ENCODE results near the gene PTPN7.
"Not testable (repeated sequence)": the region's sequence is repeated elsewhere in the genome, so short reads cannot be mapped to it uniquely, and the experiment has no call there.

Gene PTPN7
- 154 to 259 reads per million in 2 donors for total RNA-seq

DNA sequence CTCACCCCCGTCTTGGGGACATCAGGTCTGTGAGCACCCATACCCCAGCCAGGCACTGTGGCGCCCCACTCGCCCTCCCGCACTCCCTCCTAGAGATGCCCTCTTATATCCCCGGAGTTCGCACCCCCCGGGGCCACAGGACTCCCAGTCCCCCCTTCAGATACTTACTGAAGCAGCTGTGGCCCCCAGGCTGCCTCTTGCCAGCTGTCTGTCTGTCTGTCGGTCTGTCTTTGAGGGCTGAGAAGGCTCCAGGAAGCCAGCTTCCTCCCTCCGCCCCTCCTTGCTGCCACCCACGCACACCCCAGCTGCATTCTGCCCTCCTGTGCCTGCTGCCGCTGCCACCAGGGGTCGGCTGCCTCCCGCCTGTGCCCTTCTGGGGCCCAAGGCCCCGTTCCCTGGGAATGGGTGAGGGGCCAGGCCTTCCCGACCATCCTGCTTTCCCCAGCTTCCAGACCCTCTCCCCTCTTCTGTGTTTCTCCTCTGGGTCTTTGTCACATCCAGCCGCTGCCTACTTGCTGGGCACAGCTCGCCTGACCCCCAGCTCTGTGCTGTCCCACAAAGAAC lies at the start of gene PTPN7:
PTPN7 (minus strand) TSS at position 226 of the 564 bp plus-strand sequence. CDS start 1,200 bp downstream, outside the sequence.
- DNase-seq, result peak; percentile 63

DNA sequence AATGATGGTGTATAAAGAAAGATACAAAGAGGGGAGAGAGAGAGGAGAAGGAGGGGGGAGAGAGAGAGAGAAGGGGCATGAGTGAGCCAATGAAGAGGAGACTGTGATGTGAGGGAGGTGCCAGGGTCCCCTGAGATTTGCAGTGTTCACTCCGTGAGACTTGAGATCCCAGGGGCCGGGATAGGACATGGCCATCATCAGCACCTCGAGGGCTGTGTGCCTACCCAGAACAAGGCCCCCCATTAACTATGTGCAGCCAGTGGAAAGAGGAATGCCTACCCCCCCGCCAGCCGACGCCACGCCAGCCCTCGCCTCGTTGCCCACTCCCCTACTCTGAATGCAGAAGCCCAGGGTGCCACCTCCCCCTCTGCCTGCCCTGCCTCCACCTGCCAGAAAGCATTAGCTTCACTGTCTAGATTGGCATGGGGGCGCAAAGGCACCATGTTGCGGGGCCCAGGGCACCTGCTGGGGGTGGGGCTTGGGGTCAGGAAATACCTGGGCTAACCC lies 48.0 kb upstream of the PTPN7 start:
- DNase-seq, result no peak

DNA sequence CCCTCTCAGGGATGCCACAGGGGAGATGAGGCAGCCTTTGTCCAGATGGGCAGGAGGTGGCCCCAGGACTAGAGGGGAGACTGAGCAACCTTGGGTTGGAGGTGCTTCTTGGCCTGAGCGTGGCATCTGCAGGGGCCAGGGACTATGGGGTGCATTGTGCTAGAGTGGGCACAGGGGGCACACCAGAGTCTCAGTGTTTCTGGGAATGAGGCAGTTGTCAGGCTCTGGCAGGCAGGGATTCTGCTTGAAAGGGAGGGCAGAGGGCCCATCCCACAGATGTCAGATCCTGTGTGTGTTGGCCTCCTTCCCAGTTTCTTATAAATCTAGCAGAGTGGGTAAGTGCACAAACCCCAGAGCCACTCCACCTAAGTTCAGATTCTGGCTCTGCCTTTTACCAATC lies 46.9 kb upstream of the PTPN7 start:
- DNase-seq, result no peak

DNA sequence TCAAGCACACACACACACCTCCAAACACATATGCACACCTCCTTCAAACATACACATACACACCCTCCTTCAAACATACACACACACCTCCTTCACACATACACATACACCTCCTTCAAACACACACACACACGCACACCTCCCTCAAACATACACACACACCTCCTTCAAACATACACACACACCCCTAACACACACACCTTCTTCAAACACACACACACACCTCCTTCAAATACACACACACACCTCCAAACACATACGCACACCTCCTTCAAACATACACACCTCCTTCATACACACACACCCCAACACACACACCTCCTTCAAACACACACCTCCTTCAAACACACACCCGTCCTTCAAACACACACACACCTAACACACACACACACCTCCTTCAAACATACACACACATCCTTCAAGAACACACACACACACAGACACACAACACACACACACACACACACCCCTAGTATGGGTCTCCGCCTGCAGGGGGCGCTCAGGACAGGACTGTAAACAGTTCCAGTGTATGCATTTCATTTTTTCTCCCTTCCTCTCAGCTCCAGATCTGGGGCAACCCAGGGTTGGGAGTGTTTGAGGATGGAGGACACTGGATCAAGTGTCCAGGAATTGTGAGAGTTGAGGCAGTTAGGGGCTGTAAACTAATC lies 45.3 kb upstream of the PTPN7 start:
- no peak for DNase-seq

DNA sequence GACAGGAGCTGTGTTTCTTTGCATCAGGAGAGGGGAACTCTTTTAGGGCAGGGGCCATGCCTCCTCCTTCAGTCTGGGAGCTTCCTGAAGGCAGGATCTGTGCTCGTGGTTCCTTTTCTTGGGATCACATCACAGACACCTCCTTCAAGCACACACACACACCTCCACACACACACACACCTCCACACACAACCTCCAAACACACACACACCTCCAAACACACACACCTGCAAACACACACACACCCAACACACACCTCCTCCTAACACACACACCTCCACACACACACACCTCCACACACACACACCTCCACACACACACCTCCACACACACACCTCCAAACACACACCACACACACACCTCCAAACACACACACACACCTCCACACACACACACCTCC lies 43.7 kb upstream of the PTPN7 start:
- DNase-seq, result no peak

DNA sequence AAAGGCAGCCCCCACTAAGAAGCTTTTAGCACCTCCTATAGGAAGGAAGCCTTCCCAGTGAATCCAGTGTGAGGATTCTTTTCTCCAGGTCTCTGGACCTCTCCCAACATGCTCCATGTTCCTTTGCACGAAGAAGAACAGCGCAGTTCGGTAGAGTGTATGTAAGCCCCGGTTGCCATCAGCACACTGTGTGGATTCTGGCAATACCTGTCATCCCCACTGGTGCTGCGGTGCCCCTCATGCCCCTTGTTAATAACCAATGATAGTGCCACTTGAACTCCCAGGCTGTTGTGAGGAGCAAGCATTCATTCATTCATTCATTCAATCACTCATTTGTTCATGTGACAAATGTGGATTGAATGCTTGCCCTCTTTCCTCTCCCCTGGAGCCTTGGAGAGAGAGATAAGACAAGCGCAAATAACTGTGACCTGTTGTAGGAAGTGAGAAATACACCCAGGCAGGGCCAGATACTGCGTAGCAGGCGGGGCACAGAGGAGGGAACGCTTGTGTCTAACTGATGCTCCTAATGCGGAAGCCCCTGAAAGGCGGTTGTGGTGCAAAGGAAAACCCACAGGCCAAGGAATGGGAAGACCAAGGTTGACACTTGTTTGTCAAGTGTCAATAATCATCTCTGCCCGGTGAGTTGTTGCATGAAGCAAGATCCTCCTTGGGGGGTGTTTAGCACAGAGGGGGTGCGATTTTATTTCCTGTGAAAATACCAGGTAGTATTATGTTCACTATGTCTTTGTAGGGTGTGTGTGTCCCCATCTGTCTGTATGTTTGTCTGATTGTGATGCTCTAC lies 43.0 kb upstream of the PTPN7 start:
- no peak for DNase-seq

DNA sequence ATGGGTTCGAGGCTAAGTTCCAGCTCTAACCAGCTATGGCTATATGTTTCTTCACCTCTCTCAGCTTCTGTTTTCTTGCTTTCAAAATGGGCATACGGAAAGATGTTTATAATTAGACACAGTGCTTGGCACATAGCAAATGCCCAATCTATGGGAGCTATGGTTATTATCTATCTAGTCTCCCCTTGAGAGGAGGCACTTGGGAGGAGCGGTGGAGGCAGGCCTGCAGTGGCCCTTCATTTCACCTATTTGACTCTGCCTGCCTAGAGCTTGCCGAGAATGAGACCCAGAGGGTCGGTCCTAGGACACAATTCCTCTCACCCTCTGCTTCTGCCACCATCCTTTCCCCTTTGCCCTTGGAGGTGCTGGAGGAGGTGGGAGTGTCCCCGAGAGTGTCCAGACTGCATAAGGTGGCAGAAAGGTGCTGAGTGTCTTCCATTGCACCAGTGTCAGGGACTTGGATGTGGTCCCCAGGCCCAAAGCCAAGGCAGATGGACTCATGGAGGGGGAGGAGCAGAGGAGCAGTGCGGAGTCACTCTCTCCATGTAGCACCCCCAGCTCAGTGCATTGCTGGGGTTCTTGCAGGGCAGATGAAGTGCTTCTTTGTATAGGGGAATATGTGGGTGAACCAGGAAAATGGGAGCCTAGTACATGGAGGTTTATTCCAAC lies 42.2 kb upstream of the PTPN7 start:
- DNase-seq, result no peak

DNA sequence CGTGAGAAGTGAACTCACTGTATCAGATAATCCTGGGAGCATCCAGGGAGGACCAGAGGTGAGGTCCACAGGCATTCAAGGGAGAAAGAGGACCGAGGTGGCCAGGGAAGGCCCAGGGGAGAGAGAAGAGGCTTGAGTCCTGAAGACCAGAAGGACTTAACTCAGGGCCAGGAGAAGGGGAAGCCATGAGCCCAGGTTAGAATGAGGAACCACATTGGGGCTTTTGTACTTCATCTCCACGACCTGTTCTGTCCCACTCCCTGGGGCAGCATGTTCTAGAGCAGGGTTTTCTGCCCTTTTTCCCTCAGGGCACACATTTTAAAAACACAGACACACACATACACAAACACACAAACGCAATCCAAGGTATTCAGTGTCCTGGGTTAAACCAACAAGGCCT lies 41.6 kb upstream of the PTPN7 start:
- DNase-seq, result no peak

DNA sequence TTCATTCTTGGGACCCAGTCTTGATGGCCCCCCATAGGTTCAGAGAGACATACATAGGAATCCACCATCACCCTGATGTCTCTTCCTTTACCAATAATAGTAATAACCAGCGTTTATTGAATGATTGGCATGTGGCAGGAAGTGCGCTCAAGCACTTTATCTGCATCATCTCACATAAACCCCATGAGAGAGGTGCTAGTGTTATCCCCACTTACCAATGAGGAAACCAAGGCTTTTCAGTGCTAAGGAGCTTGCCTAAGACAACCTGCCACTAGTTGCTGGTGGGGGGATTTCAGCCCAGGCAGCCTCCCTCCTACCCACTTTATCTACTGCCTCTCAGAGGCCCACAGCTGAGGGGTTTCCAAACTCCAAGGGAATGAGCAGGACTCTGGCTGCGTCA lies 40.9 kb upstream of the PTPN7 start:
- no peak for DNase-seq

DNA sequence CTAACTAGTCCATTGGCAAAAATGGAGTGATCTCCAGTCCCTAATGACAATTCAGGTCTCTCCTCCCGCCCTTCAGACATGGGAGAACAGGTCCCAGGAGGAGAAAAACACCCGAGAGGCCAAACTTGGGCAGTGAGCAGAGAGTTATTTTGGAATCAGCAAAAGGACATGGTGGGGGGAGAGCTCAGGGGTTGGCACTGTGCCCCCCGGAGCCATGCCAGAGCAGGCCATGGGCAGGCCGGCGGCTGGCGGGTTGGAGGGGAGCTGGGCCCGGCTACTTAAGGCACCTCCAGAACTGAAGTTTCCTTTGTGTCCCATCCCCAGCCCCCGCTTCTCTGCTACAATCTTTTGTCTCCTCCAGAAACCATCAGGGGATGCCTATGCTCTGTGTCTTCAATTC lies 40.3 kb upstream of the PTPN7 start:
- no peak for DNase-seq

DNA sequence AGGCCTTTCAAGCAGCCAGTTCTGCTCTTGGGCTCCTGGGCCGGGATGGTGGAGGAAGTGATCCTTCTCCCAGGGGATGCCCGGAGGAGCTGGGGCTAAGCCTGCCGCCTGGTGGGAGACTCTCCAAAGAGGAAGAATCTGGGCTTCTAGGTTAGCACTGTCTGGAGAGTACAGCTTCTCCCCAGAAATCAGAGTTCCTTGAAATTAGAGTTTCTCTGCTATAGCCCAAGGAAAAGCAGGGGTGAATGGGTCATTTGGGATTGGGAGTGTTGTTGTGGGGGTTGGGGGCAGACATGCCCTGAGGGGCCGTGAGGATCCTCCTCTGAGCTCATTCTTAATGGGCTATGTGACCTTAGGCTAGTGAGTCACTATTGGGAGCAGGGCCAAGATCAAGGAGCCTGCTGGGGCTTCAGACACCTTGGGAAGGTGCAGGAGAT lies 39.7 kb upstream of the PTPN7 start:
- no peak for DNase-seq

DNA sequence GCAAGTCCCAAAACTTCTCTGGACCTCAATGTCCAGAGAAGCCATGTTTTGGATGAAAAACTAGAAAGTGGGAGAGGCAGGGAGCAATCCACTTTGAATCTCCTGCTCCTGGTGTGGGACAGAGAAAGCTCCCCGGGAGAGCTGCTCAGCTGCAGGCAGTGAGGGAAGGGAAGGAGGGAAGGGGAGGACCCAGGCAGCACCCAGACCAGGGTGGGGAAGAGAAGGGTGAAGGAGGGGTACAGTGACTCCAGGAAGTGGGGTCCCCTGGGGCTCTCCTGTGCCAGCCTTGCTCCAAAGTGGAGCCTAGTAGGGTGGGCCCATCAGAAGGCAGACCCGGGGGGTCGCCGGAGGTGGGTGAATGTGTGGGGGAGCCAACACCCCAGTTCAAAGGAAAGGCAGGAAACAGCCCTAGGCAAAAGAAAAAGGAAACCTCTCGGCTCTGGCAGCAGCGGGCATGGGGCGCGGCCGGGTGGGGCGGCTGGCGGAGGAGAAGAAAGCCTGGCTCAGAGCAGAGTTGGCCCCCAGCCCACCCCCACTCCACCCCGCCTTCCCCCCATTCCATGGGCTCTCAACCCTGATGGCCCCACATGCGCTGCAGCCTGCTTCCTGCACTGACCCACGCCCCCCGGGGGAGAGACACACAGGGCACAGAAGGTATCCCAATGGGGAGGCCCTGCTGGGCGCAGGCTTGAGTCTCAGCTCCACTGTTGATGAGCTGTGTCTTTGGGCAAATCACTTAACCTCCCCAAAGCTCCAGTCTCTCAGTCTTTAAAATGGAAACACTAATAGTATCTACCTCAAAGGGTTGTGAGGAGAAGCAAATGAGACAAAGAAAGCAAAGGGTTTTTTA lies 38.9 kb upstream of the PTPN7 start:
- DNase-seq, result no peak

DNA sequence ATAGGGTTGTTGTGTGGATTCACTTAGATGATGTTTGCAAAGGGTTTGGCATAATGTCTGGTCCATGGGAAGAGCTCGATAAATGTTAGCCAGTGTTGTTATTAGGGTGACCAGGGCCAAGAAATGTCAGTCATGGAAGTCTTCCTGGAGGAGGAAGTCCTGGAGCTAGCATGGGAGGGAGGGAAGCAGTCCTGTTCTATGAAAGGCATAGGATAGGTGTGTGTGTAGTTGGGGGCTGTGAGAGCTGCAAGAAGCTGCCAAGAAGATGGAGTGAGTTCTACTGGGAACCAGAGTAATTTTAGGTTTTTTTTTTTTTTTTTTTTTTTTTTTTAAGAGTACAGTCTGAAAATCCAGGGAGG lies 37.9 kb upstream of the PTPN7 start:
- DNase-seq, result no peak

DNA sequence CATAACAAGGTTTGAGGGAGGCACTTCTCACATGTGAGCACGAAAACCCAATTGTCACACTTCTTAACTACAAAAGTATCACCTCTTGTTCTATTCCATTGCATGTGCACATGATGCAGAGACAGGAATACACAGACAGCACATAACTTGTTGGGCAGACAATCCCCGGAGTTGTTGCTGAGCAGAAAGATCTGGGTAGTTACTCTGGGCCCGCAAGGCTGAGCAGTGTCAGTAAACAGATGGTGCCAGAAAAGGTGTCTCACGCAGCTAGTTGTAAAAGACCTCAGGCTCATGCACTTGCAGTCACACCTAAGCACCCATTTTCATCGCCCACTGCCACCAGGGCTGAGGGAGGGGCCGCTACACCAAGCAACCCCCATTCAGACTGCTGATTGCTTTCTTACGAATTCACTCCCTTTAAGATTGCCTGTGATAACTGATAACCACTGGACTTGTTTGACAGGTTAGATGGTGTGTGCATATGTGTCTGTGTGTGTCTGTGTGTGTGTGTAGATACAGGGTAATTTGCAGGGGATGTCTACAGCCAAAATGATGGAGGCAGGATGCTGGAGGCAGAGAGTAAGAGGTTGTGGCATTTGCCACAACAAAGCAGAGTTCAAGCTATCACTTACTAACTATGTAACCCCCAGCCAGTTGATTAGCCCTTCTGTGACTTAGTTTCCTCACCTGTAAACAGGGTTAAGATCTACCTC lies 37.4 kb upstream of the PTPN7 start:
- DNase-seq, result no peak

DNA sequence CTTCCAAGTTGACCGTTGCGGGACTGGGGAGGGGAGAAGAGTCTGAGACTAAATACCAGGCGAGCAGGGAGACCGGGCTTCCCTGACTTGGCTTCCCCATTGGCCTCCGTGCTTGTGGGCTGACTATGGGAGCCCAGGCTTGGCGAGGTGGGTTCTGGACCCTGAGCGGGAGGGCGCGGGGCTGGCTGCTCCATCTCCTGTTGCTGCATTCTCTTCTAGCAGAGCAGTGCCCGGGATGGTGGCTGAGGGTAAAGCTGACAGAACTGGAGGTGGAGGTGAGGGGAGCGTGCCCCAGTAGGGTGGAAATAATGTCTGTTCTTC lies 33.9 kb upstream of the PTPN7 start:
- no peak for DNase-seq

DNA sequence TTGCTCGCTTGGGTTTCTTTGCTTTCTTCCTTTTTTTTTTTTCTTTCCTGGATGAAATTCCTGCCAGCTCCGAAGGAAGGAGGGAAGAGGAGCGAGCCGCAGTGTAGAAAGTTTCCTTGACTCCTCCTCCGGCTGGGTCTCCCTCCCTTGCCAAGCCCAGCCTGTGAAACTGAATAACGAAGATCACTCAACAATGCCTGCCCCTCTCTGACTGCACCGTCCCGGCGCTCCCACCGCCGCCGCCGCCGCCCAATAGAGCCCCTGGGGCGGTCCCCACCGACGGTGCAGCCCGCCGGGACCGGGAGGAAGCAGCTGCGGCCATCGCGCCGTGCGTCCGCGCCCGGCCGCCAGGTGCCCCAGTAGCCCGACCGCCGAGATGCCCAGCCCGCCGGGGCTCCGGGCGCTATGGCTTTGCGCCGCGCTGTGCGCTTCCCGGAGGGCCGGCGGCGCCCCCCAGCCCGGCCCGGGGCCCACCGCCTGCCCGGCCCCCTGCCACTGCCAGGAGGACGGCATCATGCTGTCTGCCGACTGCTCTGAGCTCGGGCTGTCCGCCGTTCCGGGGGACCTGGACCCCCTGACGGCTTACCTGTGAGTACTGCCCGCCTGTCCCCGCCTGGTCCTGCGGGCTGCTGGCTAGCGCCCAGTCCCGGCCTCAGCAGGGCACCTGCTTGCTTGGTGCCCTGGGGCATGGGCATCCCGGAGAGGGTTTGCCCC lies 33.4 kb upstream of the PTPN7 start, which contains the start of gene LGR6:
LGR6 (plus strand) TSS at position 186 of the 714 bp plus-strand sequence; CDS start at position 377, 191 bp downstream.
- no peak for DNase-seq

DNA sequence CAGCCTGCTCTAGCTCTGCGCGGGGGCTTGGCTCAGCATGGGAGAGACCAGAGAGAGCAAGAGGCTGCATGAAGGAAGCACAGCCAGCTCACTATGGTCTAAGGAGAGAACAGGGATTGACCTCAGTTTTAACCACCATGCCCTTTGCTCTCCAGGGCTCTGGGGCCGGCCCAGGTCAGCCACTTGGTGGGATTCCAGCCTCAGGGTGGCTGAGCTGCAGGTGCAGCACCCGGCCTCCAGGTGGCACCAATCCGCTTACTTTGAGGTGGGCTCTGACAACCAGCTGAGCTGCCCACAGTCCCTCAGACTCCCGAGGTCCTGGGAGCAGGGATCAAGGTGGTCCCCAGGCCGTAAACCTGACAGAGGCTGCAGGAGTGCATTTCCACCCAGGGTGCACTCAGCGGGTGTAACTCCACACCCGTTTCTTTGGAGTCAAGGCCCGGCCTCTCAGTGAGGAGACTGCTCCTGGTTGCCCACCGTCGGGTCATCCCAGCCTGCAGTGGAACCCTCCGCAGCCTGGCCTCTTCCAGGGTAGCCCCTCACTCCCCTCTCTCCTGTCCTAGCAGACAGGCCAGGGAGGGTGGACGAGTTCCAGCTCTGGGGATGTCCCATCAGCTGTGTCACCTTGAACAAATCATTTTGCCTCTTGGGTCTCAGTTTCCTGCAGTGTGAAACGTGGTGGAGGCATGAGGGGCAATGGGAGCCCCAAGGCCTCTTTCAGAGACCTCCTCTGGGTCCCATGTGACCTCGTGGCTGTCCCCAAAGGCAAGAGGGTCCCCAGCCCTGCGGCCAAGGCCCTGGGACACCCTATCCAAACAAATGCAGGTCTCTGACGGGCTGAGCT lies 32.6 kb upstream of the PTPN7 start:
- peak; percentile 44 for DNase-seq

DNA sequence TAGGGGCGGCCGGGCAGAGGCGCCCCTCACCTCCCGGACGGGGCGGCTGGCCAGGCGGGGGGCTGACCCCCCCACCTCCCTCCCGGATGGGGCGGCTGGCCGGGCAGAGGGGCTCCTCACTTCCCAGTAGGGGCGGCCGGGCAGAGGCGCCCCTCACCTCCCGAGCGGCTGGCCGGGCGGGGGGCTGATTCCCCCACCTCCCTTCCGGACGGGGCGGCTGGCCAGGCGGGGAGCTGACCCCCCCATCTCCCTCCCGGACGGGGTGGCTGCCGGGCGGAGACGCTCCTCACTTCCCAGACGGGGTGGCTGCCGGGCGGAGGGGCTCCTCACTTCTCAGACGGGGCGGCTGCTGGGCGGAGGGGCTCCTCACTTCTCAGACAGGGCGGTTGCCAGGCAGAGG lies 31.0 kb upstream of the PTPN7 start:
- DNase-seq, result not testable (repeated sequence)

DNA sequence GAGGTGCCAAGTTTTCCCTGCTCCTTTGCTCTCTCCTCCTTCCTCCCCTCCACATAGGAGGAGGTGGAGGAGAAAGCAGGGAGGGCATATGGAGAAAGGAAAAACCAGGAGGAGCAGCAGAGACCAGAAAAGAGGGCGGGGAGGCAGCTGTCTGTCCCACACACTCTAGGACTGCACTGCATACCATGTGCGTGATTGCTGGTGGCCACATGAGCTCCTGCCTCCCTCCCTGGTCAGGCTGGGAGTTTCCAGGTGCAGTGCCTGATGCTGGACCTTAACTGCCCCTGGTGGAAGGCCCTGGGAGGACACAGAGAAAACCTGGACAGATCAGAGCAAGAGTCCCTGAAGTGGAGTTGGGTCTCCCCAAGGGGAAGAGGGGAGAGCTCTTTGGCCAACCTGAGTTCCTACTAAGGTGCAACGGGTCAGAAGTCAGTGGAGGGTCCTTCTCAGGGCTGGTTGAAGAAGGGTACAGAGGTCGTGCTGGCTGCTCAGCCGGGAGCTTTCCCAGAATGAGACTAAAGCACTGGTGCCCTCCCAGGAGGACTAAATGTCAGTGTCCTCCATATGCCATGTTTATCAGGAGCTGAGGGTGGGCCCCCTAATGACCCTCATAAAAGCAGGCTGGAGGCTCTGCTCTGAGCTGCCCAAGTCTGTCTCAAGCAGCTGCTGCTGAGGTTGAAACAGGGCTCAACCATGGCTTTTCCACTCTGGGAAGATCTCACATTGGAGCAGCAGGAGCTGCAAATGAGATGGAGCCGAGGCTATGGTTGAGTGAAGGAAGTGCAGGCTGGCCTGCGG lies 29.7 kb upstream of the PTPN7 start:
- no peak for DNase-seq

Measured in T-helper 9 cell (primary cell).